ENCODE measurements around the gene MRAP. TPM values are rescaled to one million over a fixed set of nuclear protein-coding genes. Genes with fewer than 3 reads are reported as not detected.

Gene MRAP
- total and polyA plus RNA-seq, 10 of the 15 experiments (the other 5 are each of a cell fraction or from before 2014, with no cell fraction given), result 0.34 to 1.2 TPM; not detected in 8

- Histone ChIP-seq H3K4me1 (ENCODE audit: control insufficient read depth, insufficient read depth, low read length) (no peaks in the 10 kb centered on the region), H3K4me2 (ENCODE audit: control insufficient read depth, insufficient read depth) (no peak overlapping the region), H3K4me3 (no peak overlapping the region), H3K79me2 (ENCODE audit: control insufficient read depth, insufficient read depth, low read length) (no peaks in the 10 kb centered on the region), H3K9me3 (replicated peaks; ENCODE audit: control insufficient read depth, insufficient read depth, low read length) (peaks cover 5% of the 10 kb centered on the region), H3K27me3 (replicated peaks in 1 of 2; ENCODE audit: control insufficient read depth in 2 of 2, insufficient read depth in 2 of 2, low read length in 1 of 2) (no peaks in the 10 kb centered on the region), H3K9ac (ENCODE audit: control insufficient read depth, insufficient read depth, low read length) (no peak overlapping the region), H4K20me1 (ENCODE audit: control insufficient read depth, insufficient read depth) (no peaks in the 10 kb centered on the region; the same call in 1 of the 2 replicates), H3K27ac (ENCODE audit: control insufficient read depth, insufficient read depth) (no peak overlapping the region), H2AFZ (ENCODE audit: control insufficient read depth, low read depth, low read length) (no peak overlapping the region), H3K36me3 (ENCODE audit: control insufficient read depth in 2 of 2, insufficient read depth in 2 of 2, low read length in 1 of 2) (peaks cover 26 to 33% of the 10 kb centered on the region in 2 experiments)
- TF ChIP-seq POLR2A (IDR thresholded peaks at IDR 0.05; ENCODE audit: low read depth, low read length) (no peak), IKZF1 (conservative IDR thresholded peaks at IDR 0.05) (no peak), TBL1XR1 (IDR thresholded peaks at IDR 0.05; ENCODE audit: low read depth, low read length) (no peak)
- SMC1A ChIA-PET (ENCODE audit: uncharacterized antibody, unreplicated experiment), result no interaction called here
- intact Hi-C loops (cut with micrococcal nuclease; ENCODE audit: unreplicated experiment), result no loop called here
- no peak for DNase-seq (ENCODE audit: low read depth, low spot score)
- ATAC-seq, result no peak
- BruUV-seq (replicated peaks), result no TSS peak
- POLR2A ChIA-PET, result no interaction called here
- RAD21 ChIA-PET (ENCODE audit: unreplicated experiment), result no interaction called here
- FAIRE-seq, result no peak
- WGBS (ENCODE audit: insufficient coverage, insufficient replicate concordance, low lambda C conversion rate, missing lambda C conversion rate), result 97% methylated on average over 10 of the region's 12 CpGs
- in situ Hi-C loops (cut with MboI), result no loop called here
- CTCF ChIA-PET, result interaction anchor here (0.7 kb wide), 1 partner anchor 572 kb away, joined by 3 read pairs; no protein-coding TSS in a partner anchor
Observed at GRCh38 chr21:32334980-32335531, 36.4 kb downstream of the MRAP start.

GRCh38 chr21:32335601-32336575 is 37.2 kb downstream of the MRAP start:
- Histone ChIP-seq H3K79me2 (ENCODE audit: control insufficient read depth, insufficient read depth, low read length) (no peaks in the 10 kb centered on the region), H3K9ac (ENCODE audit: control insufficient read depth, insufficient read depth, low read length) (no peak overlapping the region), H3K9me3 (replicated peaks; ENCODE audit: control insufficient read depth, insufficient read depth, low read length) (peaks cover 5% of the 10 kb centered on the region), H3K36me3 (ENCODE audit: control insufficient read depth in 2 of 2, insufficient read depth in 2 of 2, low read length in 1 of 2) (peaks cover 28 to 33% of the 10 kb centered on the region in 2 experiments), H3K4me2 (ENCODE audit: control insufficient read depth, insufficient read depth) (no peak overlapping the region), H3K4me1 (ENCODE audit: control insufficient read depth, insufficient read depth, low read length) (no peaks in the 10 kb centered on the region), H3K27me3 (replicated peaks in 1 of 2; ENCODE audit: control insufficient read depth in 2 of 2, insufficient read depth in 2 of 2, low read length in 1 of 2) (no peaks in the 10 kb centered on the region), H3K4me3 (no peak overlapping the region), H4K20me1 (ENCODE audit: control insufficient read depth, insufficient read depth) (no peaks in the 10 kb centered on the region; the same call in 1 of the 2 replicates), H2AFZ (ENCODE audit: control insufficient read depth, low read depth, low read length) (no peak overlapping the region), H3K27ac (ENCODE audit: control insufficient read depth, insufficient read depth) (no peak overlapping the region)
- no TSS peak for BruUV-seq (replicated peaks)
- DNase-seq (ENCODE audit: low read depth, low spot score) (no peak), FAIRE-seq (no peak), ATAC-seq (no peak)
- in situ Hi-C loops (cut with MboI), result no loop called here
- ChIA-PET CTCF (interaction anchor here (0.7 kb wide), 1 partner anchor 571 kb away, joined by 3 read pairs; no protein-coding TSS in a partner anchor), POLR2A (no interaction called here), SMC1A (ENCODE audit: uncharacterized antibody, unreplicated experiment) (no interaction called here), RAD21 (ENCODE audit: unreplicated experiment) (no interaction called here)
- intact Hi-C loops (cut with micrococcal nuclease; ENCODE audit: unreplicated experiment), result no loop called here
- 93% methylated on average over 27 of the region's 27 CpGs for WGBS (ENCODE audit: insufficient coverage, insufficient replicate concordance, low lambda C conversion rate, missing lambda C conversion rate)
- TF ChIP-seq CEBPZ (IDR thresholded peaks at IDR 0.05; ENCODE audit: low read depth, low read length), result no peak
- TF ChIP-seq YY1 (IDR thresholded peaks at IDR 0.05; ENCODE audit: low read depth, low read length), result no peak
- TF ChIP-seq IKZF1 (conservative IDR thresholded peaks at IDR 0.05), result no peak
- no peak for TF ChIP-seq SMAD1 (IDR thresholded peaks at IDR 0.05; ENCODE audit: low read depth, partially characterized antibody)
- no peak for TF ChIP-seq RELA (IDR thresholded peaks at IDR 0.05; ENCODE audit: borderline replicate concordance, partially characterized antibody)
- TF ChIP-seq EED (IDR thresholded peaks at IDR 0.05; ENCODE audit: low read depth), result no peak
- no peak for TF ChIP-seq ASH2L (IDR thresholded peaks at IDR 0.05; ENCODE audit: borderline replicate concordance, low read depth)
- TF ChIP-seq KAT2A (conservative IDR thresholded peaks at IDR 0.05; ENCODE audit: control insufficient read depth, low read depth, low read length), result no peak
